ENCODE results near the gene IGSF21. TPM values are rescaled to one million over a fixed set of nuclear protein-coding genes. Genes with fewer than 3 reads are reported as not detected.

The IGSF21 gene
- total RNA-seq, 4 donors from 2014 or later: 0.31 to 3.5 (median 1.7) TPM

DNA sequence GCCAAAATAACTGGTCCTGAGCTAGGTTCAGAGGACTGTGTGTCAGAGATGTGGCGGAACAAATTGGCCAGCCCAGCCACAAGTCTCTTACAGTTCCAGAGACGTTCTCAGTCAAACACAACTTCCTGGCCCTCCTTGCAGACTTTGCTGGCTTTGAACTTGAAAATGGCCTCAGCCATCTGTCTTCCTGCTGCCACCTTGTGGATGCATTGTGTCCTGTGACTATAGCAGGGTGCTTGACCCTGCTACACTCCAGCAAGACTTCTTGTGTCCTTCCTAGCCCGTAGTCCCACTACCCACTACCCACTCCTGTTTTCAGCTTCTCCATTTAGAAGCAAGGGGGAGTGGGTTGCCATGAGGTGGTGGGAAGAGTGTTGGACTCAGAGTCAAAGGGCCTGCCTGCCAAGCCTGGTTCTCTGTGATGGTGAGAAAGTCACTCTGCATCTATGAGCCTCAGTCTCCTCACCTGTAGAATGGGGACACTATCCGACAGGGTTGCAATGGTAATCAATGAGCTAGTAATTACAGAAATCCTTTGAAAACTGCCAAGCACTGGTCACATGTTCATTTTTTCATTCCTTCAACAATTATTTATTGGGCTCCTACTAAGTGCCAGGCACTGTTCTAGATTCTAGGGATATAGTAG lies 109.9 kb downstream of the IGSF21 start:
- 50 to 56% methylated on average over 2 to 3 of the region's 4 CpGs for WGBS, 2 donors (ENCODE audit: low coverage in 1 of 2)
- H3K36me3 ChIP-seq: no peaks in the 10 kb centered on the region
- ATAC-seq: no peak
- peaks cover 0 to 40% (median 0%) of the 10 kb centered on the region in 3 donors for H3K9me3 ChIP-seq
- peaks cover 60% of the 10 kb centered on the region for H3K27me3 ChIP-seq
- no peak overlapping the region for H3K4me3 ChIP-seq
- H3K27ac ChIP-seq: no peak overlapping the region
- TF ChIP-seq POLR2AphosphoS5 (IDR thresholded peaks at IDR 0.05) (no peak), POLR2A (IDR thresholded peaks at IDR 0.05) (no peak), EP300 (IDR thresholded peaks at IDR 0.05) (no peak)
- TF ChIP-seq, protein P1, sequence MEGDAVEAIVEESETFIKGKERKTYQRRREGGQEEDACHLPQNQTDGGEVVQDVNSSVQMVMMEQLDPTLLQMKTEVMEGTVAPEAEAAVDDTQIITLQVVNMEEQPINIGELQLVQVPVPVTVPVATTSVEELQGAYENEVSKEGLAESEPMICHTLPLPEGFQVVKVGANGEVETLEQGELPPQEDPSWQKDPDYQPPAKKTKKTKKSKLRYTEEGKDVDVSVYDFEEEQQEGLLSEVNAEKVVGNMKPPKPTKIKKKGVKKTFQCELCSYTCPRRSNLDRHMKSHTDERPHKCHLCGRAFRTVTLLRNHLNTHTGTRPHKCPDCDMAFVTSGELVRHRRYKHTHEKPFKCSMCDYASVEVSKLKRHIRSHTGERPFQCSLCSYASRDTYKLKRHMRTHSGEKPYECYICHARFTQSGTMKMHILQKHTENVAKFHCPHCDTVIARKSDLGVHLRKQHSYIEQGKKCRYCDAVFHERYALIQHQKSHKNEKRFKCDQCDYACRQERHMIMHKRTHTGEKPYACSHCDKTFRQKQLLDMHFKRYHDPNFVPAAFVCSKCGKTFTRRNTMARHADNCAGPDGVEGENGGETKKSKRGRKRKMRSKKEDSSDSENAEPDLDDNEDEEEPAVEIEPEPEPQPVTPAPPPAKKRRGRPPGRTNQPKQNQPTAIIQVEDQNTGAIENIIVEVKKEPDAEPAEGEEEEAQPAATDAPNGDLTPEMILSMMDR (IDR thresholded peaks at IDR 0.05): peak in 1 of 4 experiments; percentile 16
- no peaks in the 10 kb centered on the region for H3K4me1 ChIP-seq

DNA sequence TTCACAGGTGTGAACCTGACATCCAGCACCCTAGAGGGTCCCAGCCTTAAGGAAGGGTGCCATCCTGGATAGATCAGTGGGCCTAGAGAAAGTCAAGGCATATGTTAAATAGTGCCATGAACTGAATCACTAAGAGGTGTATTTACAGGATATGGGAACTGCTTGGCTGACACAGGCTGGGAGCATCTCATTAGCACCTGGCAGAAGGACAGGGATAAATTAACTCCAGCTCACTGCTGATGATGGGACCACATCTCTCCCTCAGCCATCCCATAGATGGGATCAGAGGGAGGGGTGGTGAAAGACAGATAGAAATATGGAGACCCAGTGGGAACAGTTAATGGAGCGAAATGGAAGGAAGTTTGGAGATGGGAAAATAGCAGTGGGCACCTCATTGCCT lies 122.0 kb downstream of the IGSF21 start:
- peaks cover 0 to 21% (median 0%) of the 10 kb centered on the region in 3 donors for H3K9me3 ChIP-seq
- H3K36me3 ChIP-seq: no peaks in the 10 kb centered on the region
- WGBS, 2 donors (ENCODE audit: low coverage in 1 of 2): 75 to 86% methylated on average over 1 of the region's 1 CpG
- H3K4me1 ChIP-seq: no peaks in the 10 kb centered on the region
- H3K27ac ChIP-seq: no peak overlapping the region
- no peak overlapping the region for H3K4me3 ChIP-seq
- peaks cover 77% of the 10 kb centered on the region for H3K27me3 ChIP-seq
- no peak for ATAC-seq
- TF ChIP-seq POLR2A (IDR thresholded peaks at IDR 0.05) (no peak), POLR2AphosphoS5 (IDR thresholded peaks at IDR 0.05) (no peak), EP300 (IDR thresholded peaks at IDR 0.05) (no peak)
- TF ChIP-seq, protein P1 (IDR thresholded peaks at IDR 0.05): no peak

DNA sequence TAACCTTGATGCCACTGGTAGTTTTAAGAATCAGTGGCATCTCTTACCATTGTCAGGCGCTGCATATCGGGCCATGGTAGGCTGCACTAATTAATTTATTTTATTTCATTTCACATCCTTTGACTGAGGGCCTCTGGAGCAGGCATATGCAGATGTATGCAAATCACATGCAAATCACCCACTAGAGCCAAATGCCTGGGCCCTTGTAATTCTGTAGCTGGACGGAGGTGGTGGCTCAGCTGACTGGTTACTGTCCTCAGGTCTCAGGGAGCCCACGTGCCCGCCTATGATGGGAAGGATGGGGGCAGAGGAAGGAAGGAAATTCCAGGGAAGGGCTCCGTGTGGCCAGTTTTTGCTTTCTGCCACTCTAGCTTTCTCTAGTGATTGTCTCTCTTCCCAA lies 122.7 kb downstream of the IGSF21 start:
- Histone ChIP-seq H3K4me3 (no peak overlapping the region), H3K27me3 (peaks cover 84% of the 10 kb centered on the region), H3K27ac (no peak overlapping the region), H3K4me1 (no peaks in the 10 kb centered on the region), H3K36me3 (no peaks in the 10 kb centered on the region), H3K9me3 (peaks cover 0 to 21% (median 0%) of the 10 kb centered on the region in 3 donors)
- 41 to 90% methylated on average over 2 to 5 of the region's 6 CpGs for WGBS, 2 donors (ENCODE audit: low coverage in 1 of 2)
- no peak for ATAC-seq
- no peak for TF ChIP-seq POLR2AphosphoS5 (IDR thresholded peaks at IDR 0.05)
- no peak for TF ChIP-seq POLR2A (IDR thresholded peaks at IDR 0.05)
- no peak for TF ChIP-seq EP300 (IDR thresholded peaks at IDR 0.05)
- TF ChIP-seq, protein P1 (IDR thresholded peaks at IDR 0.05): no peak

DNA sequence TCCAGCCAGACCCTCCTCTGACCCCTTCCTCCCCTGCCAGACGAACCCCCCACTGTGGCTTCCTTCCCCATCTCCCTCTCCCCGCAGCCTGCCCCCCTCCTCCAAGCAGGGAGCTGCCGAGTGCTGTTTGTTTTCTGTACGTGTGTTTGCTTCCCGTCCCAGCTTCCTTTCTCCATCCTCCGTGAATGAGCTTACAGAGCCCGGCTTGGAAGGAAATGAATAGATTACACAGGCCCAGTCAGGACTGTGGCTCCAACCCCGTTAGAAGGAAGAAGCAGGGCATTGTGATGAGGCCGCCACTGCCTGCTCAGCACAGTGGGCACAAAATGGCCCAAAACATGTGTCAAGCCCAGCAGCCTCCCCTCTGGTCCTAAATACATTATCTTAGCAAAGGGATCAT lies 123.2 kb downstream of the IGSF21 start:
- no peak for ATAC-seq
- WGBS, 2 donors (ENCODE audit: low coverage in 1 of 2): 0% methylated on average over 4 of the region's 9 CpGs
- H3K9me3 ChIP-seq: peaks cover 0 to 21% (median 0%) of the 10 kb centered on the region in 3 donors
- H3K27ac ChIP-seq: no peak overlapping the region
- no peaks in the 10 kb centered on the region for H3K4me1 ChIP-seq
- TF ChIP-seq, protein P1 (IDR thresholded peaks at IDR 0.05): no peak
- TF ChIP-seq POLR2A (IDR thresholded peaks at IDR 0.05) (no peak), EP300 (IDR thresholded peaks at IDR 0.05) (no peak), POLR2AphosphoS5 (IDR thresholded peaks at IDR 0.05) (no peak)
- H3K36me3 ChIP-seq: no peaks in the 10 kb centered on the region
- H3K27me3 ChIP-seq: peaks cover 82% of the 10 kb centered on the region
- H3K4me3 ChIP-seq: no peak overlapping the region

DNA sequence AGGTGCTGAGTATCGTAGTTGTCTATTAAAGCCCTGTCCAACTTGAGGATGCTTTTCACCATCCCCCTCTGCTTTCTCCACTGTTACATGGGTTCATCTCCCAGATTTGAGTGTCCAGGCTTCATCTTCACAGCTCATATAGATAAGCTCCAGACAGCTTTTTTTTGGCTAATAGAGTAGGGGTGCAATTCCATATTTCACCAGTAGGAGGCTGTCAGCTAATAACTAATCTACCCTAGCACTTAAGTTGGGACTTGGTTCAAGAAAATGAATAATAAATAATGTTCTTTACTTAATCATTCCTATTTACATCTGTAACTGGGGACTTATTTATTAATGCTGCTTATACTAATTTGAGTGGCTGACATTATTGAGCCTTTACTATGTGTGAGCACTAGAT lies 124.5 kb downstream of the IGSF21 start:
- WGBS, 2 donors (ENCODE audit: low coverage in 1 of 2): 100% methylated on average over 1 of the region's 1 CpG
- peaks cover 70% of the 10 kb centered on the region for H3K27me3 ChIP-seq
- no peak overlapping the region for H3K27ac ChIP-seq
- ATAC-seq: no peak
- peaks cover 0 to 21% (median 0%) of the 10 kb centered on the region in 3 donors for H3K9me3 ChIP-seq
- H3K4me1 ChIP-seq: no peaks in the 10 kb centered on the region
- TF ChIP-seq, protein P1 (IDR thresholded peaks at IDR 0.05): no peak
- TF ChIP-seq POLR2AphosphoS5 (IDR thresholded peaks at IDR 0.05) (no peak), POLR2A (IDR thresholded peaks at IDR 0.05) (no peak), EP300 (IDR thresholded peaks at IDR 0.05) (no peak)
- no peaks in the 10 kb centered on the region for H3K36me3 ChIP-seq
- H3K4me3 ChIP-seq: no peak overlapping the region

All from gastroesophageal sphincter (tissue), 4 donors.